RWPE2 (cell line): ENCODE measurements around the gene ACOT11.

Experiments
- ATAC-seq: fragments of 200-7000 bp; cut with Tn5 transposase; 3 replicates; pipeline ENCODE4 v1.9.1; 2021; ENCODE audit warnings: low read depth
- DNase-seq: peaks from one replicate; pipeline ENCODE4 v3.0.0-alpha.2; 2020; ENCODE audit warnings: low spot score
- H3K27ac ChIP-seq: fragments of 450-650 bp; 2 replicates; pipeline ENCODE4 v1.5.1; 2017; ENCODE audit warnings: mild to moderate bottlenecking; ENCODE audit not compliant: poor library complexity, severe bottlenecking
- H3K27me3 ChIP-seq: fragments of 250-450 bp; sonication (Bioruptor Pico); 2 replicates; pipeline ENCODE4 v1.5.1; 2021; ENCODE audit warnings: mild to moderate bottlenecking, moderate library complexity; ENCODE audit not compliant: insufficient read depth, poor library complexity, severe bottlenecking
- H3K36me3 ChIP-seq: fragments of 250-450 bp; sonication (Bioruptor Pico); 2 replicates; pipeline ENCODE4 v1.5.1; 2020; ENCODE audit warnings: low read depth, mild to moderate bottlenecking, moderate library complexity
- H3K4me1 ChIP-seq: fragments of 250-450 bp; sonication (Bioruptor Pico); 2 replicates; pipeline ENCODE4 v1.5.1; 2021; ENCODE audit warnings: mild to moderate bottlenecking, moderate library complexity; ENCODE audit not compliant: insufficient read depth, poor library complexity, severe bottlenecking
- H3K4me3 ChIP-seq: fragments of 250-450 bp; sonication (Bioruptor Pico); 2 replicates; pipeline ENCODE4 v1.5.1; 2021; ENCODE audit warnings: mild to moderate bottlenecking, moderate library complexity; ENCODE audit not compliant: severe bottlenecking
- H3K9me3 ChIP-seq: fragments of 250-450 bp; sonication (Bioruptor Pico); 2 replicates; pipeline ENCODE4 v1.5.1; 2021; ENCODE audit warnings: mild to moderate bottlenecking, moderate library complexity; ENCODE audit not compliant: severe bottlenecking
- CTCF ChIP-seq: fragments of 450-650 bp; IDR thresholded peaks from one replicate; pipeline ENCODE4 v1.5.1; 2017; ENCODE audit warnings: mild to moderate bottlenecking, moderate library complexity; ENCODE audit not compliant: poor library complexity, severe bottlenecking

ACOT11 gene

GRCh38 chr1:54608566-54609230 is 60.7 kb downstream of the ACOT11 start:
- ATAC-seq (no peak), DNase-seq (no peak)
- no peak for TF ChIP-seq CTCF
- H3K4me3 ChIP-seq, result no peak overlapping the region
- H3K9me3 ChIP-seq, result no peaks in the 10 kb centered on the region
- H3K4me1 ChIP-seq, result no peaks in the 10 kb centered on the region
- no peak overlapping the region for H3K27ac ChIP-seq
- H3K27me3 ChIP-seq, result no peaks in the 10 kb centered on the region
- H3K36me3 ChIP-seq, result no peaks in the 10 kb centered on the region

GRCh38 chr1:54609301-54609921 is 61.4 kb downstream of the ACOT11 start:
- Histone ChIP-seq H3K9me3 (no peaks in the 10 kb centered on the region), H3K27ac (no peak overlapping the region), H3K4me1 (no peaks in the 10 kb centered on the region), H3K27me3 (no peaks in the 10 kb centered on the region), H3K36me3 (no peaks in the 10 kb centered on the region), H3K4me3 (no peak overlapping the region)
- ATAC-seq, result no peak
- DNase-seq, result no peak
- TF ChIP-seq CTCF, result no peak

GRCh38 chr1:54610048-54610447 is 62.0 kb downstream of the ACOT11 start:
- Histone ChIP-seq H3K27me3 (no peaks in the 10 kb centered on the region), H3K4me1 (no peaks in the 10 kb centered on the region), H3K36me3 (no peaks in the 10 kb centered on the region), H3K9me3 (no peaks in the 10 kb centered on the region), H3K4me3 (no peak overlapping the region), H3K27ac (no peak overlapping the region)
- no peak for TF ChIP-seq CTCF
- no peak for ATAC-seq
- no peak for DNase-seq

GRCh38 chr1:54610601-54611580 is 62.9 kb downstream of the ACOT11 start:
- no peaks in the 10 kb centered on the region for H3K4me1 ChIP-seq
- no peaks in the 10 kb centered on the region for H3K36me3 ChIP-seq
- no peaks in the 10 kb centered on the region for H3K9me3 ChIP-seq
- H3K27ac ChIP-seq, result no peak overlapping the region
- no peak overlapping the region for H3K4me3 ChIP-seq
- no peaks in the 10 kb centered on the region for H3K27me3 ChIP-seq
- ATAC-seq (no peak), DNase-seq (no peak)
- no peak for TF ChIP-seq CTCF
